Germinal center (tissue), 1 donor: Measurements from ENCODE around the gene MTG2.

Experiments used
- DNase-seq: peaks from one replicate; pipeline ENCODE4 v3.0.0; 2012; ENCODE audit warnings: mixed read lengths, low spot score

The MTG2 gene

DNA sequence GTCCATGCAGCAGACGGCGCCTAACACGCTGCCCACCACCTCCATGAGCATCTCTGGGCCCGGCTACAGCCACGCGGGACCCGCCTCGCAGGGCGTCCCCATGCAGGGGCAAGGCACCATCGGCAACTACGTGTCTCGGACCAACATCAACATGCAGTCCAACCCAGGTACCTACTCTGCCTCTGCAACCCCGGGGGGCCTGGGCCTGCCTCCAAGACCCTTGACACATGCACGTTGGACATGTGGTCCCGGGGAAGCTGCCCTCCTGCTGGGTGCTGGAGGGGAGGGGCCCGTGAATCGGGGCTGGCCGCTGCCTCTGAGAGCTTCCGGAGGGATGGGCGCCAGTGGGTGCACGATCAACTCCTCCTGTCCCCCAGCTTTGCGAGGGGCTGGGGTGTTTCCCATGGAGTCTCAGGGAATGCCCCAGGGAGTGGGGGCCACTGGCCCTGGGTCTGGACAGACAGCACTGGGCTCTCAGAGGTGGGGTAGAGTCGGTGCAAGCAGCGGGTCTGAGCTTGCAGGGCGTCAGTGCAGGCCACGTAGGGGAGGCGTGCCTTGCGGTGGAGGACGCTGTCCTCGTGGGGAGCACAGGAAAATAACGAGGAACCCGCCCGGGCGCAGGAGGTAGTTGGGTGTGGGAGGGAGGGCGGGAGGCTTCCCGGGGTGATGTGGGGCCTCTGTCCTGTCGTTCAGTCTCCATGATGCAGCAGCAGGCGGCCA lies 19.9 kb upstream of the MTG2 start:
- DNase-seq: no peak

DNA sequence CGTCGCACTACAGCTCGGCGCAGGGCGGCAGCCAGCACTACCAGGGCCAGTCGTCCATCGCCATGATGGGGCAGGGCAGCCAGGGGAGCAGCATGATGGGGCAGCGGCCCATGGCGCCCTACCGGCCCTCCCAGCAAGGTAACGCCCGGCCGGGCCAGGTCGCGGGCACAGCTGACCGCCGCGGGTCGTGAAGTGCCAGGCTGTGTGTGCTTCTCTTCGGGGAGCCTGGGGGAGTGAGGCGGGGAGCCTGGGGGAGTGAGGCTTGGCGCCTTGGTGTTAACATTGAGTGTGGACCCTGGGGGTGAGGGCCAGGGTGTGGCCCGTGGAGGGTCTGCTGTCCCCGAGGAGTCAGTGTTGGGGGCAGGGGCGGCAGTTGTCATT lies 19.4 kb upstream of the MTG2 start:
- no peak for DNase-seq

DNA sequence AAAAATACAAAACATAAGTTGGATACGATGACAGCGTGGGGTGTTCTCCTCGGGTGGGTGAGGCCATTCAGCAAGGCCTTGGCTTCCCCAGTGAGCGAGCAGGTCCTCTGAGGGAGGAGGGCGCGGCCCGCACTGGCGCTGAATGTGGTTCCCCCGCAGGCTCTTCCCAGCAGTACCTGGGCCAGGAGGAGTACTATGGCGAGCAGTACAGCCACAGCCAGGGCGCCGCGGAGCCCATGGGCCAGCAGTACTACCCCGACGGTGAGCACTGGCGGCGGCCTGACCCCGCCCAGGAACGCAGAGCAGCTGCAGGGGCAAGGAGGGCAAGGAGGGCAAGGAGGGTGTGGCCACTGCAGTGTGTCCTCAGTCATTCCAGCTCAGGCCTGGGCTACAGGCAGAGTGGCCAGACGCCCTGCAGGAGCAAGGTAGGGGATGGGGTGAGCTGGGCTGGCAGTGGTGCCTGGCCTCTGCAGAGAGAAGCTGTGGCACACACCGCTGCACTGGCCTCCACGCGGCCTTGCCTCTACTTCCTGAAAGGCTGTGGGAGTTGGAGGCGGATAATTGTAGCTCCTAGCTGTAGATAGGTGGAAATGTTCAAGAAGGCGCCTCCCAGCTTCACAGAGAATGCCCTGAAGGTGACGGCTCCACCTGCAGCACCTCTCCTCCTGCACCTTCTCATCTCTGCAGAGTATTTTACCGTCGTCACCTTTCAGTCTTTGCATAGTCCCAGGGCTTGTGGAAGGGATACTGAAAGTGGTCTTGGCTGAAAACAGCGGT lies 18.7 kb upstream of the MTG2 start:
- DNase-seq: no peak

DNA sequence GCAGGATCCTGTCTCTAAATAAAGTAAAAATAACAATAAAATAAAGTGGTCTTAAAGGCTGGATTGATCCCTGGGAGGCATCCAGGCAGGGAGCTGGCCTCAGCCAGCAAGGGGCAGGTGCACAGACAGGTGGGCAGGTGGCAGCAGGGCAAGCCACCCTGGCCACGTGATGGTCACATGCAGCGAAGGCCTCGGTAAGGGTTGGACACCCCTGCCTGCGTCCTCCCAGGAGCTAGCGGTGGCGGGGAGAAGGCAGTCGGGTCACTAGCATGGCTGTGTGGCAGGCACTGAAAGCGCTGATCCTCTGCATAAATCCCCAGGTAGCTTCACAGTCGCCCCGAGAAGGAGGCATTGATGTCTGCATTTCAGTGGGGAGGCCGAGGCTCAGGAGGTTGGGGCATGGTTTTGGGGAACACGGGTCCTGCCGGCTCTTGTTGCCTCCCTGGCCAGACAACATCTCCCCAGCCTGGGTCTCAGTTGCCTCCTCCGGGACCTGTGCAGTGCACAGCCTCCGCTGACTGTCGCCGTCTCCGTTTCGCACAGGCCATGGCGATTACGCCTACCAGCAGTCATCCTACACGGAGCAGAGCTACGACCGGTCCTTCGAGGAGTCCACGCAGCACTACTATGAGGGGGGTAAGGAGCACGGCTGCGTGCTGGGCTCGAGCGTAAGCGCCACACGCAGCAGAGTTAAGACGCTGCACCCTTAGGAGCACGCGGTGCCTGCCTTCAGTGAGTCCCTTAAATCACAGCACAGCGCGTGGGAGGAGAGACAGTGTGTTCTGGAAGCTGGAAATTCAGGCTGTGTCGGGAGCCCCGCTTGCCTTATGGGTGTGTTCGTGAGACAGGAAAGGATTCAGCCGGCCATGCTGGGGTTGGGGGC lies 17.7 kb upstream of the MTG2 start:
- no peak for DNase-seq

DNA sequence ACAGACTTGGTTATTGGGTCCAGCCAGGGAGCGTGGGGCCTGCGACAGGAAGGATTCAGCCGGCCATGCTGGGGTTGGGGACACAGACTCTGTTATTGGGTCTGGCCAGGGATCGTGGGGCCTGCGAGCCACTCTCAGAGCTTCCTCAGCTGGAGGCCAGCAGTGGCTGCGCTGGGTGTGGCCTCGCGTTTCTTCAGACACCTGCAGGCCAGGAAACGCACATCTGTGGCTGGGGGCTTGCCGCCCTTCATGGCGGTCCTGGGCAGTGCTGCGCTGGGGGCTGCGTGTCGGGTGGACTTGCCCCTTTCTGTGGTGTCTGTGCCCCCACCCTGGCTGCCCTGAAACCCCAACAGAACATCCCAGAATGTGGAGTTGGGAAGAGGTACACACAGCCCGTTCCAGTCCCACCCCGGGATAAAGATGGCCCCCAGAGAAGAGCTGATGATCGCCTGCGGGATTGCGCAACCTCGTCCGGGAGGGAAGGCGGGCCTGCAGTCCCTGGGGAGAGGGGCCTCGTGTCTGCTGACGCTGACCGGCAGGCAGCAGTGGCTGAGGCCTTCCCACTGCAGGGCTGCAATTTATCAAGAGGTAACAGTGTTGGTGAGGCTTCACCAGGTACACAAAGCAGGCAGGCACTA lies 16.9 kb upstream of the MTG2 start:
- no peak for DNase-seq

DNA sequence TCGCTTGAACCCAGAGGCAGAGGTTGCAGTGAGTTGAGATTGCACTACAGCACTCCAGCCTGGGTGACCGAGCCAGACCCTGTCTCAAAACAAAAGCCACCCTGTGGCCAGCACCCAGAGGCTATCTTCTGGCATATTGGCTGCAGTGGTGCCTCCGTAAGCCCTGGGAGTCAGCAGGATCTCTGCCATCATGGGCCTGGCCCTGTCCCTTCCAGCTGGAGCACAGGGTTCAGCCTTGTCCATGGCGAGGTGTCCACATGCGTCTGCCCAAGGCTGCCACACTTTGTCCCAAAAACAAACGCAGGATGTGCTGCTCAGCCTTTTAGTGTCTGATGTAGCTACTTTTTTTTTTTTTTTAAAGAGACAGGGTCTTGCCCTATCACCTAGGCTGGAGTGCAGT lies 15.4 kb upstream of the MTG2 start:
- no peak for DNase-seq

DNA sequence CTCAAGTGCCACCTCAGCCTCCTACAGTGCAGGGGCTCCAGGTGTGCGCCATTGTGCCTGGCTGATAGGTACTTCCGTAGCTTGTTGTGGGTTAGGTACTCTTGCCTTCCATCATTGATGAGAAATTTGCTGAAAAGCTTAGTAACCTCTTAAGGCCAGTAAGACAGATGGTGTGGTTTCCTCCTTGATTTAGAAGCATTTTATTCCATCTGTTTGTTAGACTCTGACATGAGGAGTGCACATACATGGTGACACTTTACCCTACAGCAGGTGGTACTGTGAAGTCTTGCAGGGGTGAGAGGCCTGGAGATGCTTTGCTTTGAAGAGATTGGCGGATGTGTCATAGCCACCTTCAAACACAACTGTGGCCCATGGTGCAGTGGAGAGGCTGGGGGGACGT lies 14.8 kb upstream of the MTG2 start:
- no peak for DNase-seq

DNA sequence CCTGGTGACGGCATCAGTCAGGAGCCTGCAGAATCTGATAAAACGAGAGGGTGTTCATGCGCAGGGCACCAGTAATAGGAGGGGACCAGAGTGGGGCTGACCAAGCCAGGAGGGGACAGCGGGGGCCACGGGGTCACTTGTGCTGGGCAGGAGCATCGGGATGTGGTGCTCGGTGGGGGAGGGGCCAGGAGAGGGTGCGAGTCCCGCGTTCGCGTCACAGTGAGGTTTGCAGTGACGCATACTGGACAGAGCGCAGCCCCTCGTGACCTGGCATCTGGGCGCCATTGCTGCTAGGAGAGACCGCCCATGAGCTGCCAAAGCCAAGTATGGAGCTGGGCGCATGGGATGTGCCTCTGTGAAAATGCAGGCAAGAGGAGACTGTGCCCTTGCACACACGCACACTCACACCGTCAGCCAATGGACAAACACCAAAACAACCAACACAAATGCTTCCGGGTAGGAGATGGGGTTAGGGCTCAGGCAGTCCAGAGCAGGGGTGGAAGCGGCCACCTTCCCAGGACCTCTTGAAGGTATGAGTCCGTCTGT lies 13.9 kb upstream of the MTG2 start:
- no peak for DNase-seq

DNA sequence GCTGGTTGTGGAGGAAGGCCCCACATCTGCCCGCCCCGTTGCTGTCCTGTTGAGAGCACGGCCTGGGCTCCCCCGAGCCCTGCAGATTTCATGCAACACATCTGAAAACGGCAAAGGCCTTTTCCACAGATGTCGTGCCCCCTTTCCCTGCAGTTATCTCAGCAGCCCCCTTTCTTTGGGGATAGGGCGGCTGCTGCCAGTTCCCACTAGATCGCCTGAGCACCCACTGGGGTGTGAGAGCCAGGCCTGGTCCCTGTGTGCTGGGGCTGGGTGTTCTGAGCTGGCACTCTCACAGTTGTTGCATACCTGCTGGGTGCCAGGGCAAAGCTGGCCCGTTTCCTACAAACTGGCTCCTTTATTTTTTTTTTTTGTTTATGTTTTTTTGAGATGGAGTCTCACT lies 12.3 kb upstream of the MTG2 start:
- no peak for DNase-seq

DNA sequence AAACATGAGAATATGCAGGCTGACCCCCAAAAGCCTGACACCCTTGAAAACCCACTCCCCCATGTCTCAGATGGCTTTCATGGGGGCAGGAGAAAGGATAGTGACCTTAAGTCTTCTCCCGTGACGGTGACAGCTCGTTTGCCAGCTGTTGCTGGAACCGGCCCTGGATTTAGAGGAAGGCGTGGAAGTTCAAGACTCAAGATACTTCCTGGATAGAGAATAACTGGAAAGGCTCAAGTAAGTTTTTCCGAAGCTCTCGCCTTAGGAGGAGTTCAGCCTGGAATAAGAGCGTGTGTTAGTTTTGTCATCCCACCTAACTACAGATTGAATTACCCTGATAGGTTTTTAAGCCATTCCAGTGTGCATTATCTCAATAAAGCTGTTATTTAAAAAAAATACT lies 11.6 kb upstream of the MTG2 start:
- no peak for DNase-seq

DNA sequence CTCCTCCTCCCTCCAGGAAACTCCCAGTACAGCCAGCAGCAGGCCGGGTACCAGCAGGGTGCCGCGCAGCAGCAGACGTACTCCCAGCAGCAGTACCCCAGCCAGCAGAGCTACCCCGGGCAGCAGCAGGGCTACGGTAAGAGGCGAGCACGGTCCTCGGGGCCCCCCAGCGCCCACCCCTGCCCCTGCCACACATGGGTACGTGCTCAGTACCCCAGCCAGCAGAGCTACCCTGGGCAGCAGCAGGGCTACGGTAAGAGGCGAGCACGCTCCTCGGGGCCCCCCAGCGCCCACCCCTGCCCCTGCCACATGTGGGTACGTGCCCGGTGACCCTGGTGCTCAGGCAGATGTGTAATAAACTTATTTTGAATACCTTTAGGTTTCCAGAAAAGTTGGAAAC lies 10.2 kb upstream of the MTG2 start:
- DNase-seq: no peak

DNA sequence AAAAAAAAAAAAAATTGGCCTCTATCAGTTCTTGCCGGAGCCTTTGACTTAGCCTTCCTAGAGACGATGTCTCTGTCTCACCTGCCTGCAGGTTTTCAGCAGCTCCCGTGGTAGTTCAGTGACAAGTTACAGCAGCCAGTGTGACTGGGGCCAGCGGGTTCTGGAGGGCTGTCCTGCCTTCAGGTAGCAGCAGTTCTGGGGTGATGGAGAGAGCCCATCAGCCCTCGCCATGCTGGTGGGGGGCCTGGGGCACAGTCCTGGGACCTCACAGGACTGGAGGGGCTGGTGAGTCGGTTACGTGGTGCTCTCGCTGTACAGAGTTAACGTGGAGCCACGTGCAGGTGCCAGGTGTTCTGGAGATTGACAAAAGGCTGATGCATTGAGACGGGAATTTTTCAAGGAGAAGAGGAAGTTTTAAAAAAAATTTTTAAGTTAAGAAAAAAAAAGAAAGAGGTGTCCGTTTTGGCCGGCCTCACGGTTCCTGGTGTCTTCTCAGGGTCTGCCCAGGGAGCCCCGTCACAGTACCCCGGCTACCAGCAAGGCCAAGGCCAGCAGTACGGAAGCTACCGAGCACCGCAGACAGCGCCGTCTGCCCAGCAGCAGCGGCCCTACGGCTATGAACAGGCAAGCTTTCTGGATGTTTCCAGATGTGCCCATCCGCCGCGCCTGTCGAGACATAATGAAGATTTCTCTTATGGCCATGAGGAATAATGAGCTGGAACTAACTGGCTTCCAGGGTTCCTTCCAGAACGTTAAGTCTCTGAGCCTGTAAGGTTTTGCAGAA lies 8.6 kb upstream of the MTG2 start:
- DNase-seq: no peak

DNA sequence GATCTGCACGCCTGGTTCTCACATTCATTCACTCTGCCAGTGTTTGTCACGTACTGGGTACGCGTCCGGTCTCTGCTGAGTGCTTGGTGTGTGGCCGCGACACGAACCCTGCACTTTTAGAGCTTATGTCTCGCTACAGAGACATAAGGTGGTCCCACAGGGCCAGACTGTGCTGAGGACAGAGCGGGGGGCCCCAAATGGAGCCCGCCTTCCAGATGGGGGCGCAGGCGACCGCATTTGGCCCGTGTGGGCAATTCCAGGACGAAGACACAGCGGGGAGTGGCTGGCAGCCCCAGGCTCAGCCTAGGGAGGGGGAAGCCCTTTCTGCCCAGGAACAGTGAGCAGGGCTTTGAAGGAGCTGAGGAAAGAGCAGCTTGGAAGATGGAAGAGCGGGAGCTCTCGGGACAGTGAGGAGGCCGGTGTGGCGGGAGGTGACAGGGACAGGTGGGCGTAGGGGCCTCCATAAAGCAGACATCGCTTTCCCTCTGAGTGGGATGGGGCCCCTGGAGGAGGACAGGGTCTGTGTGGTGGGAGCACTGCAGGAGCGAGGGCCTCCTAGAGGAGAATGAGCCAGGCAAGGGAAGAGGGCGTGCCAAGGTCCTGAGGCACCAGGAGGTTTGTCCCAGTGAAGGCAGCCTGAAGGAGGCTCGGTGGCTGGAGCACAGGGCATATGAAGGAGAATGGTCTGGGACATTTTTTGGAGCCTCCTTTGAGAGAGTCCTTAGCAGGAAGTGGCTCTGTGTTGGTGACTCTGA lies 7.8 kb upstream of the MTG2 start:
- no peak for DNase-seq

DNA sequence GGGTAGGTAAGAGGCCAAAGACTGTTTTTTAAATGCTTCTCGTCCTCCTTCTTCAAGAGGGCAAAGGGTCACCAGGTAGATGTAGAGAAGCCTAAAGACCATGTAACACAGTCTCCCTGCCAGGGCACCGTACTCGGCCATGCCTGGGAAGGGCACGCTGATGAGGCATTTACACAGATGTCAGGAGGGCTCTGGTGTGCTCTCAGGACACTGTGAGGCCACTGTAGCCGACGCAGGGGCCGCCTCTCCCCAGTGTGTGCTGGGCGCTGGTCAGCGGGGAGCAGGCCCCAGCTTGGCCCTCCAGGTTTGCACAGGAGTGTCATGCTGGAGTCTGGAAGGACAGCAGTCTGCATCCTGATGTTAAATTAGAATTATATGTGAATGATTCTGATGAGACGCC lies 7.1 kb upstream of the MTG2 start:
- no peak for DNase-seq

DNA sequence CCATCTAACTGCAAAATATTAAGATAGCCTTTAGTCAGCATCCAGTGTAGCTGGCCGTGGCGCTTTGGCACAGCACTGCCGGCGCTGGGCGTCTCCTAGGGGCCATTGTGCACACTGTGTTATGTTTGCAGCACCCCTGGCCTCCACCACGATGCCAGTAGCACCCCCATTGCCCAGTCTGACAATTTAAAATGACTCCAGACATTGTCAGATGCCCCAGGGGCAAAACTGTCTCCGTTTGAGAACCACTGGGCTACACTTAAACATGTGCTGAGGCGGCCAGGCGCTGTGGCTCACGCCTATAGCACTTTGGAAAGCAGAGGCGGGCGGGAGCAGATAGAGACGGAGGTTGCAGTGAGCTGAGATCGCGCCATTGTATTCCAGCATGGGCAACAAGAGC lies 6.0 kb upstream of the MTG2 start:
- no peak for DNase-seq

DNA sequence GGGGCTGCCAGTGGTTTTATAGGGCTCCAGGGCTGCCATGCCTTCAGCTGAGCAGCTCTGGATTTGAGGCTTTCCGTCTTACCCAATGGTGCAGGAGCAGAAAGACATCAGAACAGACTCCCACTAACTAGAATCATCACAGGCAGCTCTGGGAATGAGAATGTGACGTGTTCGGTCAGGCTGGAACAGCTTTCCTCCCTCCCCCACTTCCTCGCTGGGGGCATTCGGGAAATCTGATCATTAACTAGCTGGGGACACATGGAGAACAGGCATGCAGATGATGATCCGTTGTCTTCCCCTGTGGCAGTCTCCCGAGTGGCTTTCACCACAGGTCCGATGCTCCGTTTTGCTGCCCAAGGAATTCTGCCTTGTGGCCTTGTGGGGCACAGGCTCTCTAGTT lies 5.5 kb upstream of the MTG2 start:
- DNase-seq: no peak

DNA sequence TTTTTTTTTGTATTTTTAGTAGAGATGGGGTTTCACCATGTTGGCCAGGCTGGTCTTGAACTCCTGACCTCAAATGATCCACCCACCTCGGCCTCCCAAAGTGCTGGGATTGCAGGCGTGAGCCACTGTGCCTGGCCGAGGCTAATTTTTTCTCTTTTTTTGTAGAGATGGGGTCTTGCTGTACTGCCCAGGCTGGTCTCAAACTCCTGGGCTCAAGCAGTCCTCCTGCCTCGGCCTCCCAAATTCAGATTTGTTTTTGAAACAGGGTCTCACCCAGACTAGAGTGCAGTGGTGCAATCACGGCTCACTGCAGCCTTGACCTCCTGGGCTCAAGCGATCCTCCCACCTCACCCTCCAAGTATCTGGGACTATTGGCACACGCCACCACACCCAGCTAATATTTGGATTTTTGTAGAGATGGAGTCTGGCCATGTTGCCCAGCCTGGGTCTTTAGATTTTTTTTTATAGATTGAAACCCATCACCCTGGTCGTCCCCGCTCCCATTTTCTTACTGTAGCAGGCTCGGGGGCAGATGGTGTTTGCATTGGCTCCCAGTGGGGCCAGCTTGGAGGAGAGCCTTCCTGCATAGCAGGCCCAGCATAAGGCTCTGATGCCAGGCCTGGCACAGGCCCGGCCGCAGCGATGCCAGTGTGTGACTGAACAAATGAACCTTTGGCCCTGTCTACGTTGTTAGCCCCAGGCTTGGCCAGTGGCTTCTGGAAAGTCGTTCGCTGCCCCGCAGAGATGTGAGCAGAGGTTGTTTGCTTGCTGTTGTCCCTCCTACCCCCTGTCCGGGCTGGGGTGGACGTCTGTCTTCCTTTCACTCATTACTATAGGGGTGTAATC lies 4.3 kb upstream of the MTG2 start:
- no peak for DNase-seq

DNA sequence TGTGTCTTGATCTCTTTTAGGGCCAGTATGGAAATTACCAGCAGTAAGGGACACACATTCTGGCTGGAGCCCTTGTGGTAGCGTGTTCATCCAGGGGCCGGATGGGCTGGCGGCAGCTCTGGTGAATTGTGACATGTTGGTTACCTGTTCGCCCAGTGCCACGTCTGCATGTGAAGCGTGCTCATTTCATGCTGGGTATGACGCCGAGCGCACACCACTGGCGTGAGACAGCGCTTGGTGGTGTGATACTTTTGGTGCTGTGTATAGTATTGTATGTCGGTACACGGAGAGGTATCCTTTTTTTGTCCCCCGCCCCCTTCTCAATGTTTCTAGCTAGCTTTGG lies 3.7 kb upstream of the MTG2 start:
- no peak for DNase-seq

DNA sequence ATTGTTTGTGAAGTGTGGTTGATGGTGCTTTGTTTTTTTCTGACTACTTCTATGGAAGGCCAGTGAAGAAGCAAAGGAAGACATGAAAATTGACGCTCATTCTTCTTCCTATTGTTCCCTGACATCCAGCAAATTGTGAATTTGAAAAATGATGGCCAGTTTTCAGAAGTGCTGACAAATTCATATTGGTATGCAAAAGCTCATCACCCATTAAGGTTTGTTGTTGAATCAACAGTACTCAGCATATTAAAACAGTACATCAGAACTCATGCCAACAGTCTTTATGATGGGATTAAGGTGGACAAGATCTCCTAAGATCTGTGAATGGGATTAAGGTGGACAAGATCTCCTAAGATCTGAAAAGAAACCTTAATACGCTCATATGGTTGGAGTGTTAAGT lies 1.0 kb upstream of the MTG2 start:
- no peak for DNase-seq
